NCI-H82 treated with DMSO at 0.1 percent for 48 hours (cell line): Measurements from ENCODE around the gene TATDN2.
A peak's percentile ranks its signal among the peaks of the same experiment; 100 is the strongest.

ENCODE experiments used
- DNase-seq: peaks from one replicate; lab custom pipeline; 2025; ENCODE audit not compliant: unreplicated experiment; lab: John Stamatoyannopoulos, UW

The TATDN2 gene, protein sequence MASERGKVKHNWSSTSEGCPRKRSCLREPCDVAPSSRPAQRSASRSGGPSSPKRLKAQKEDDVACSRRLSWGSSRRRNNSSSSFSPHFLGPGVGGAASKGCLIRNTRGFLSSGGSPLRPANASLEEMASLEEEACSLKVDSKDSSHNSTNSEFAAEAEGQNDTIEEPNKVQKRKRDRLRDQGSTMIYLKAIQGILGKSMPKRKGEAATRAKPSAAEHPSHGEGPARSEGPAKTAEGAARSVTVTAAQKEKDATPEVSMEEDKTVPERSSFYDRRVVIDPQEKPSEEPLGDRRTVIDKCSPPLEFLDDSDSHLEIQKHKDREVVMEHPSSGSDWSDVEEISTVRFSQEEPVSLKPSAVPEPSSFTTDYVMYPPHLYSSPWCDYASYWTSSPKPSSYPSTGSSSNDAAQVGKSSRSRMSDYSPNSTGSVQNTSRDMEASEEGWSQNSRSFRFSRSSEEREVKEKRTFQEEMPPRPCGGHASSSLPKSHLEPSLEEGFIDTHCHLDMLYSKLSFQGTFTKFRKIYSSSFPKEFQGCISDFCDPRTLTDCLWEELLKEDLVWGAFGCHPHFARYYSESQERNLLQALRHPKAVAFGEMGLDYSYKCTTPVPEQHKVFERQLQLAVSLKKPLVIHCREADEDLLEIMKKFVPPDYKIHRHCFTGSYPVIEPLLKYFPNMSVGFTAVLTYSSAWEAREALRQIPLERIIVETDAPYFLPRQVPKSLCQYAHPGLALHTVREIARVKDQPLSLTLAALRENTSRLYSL

DNA sequence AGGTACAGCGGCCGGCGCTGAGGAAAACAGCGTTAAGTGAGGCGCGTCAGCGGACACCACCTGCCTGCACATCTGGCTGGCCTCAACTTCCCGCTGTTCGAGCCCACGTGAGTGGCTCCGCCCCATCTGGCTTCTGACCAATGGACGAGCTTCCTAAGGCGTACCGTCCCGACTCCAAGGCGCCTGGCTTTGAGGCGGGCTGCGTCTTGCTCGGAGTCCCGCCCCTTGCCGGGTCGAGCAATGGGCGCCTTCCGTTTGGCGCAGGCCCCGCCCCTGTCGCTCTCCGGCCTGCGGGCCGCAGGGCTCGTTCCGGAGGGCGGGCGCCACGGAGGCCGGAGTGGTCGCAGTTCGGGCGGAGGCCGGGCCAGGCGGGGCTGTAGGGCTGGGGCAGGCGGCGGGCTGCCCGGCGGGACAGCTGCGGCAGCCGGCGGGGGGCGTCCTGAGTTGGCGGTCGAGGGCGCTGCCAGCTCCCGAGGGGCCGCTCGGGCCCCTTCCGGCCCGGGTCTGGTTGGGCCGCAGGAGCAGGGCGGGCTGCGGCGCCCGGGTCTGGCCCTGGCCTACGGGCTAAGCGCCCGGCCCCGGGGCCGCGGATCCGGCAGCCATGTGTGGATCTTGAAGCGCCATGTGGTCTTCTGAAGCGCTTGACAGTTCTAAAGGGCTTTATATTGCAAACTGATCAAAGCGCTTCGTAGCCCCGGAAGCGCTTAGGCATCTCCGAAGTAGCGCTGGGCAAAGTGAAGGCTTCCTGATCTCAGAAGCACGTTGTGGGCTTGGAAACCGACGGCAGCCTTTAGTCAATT is at the start of gene TATDN2:
Gene TATDN2, plus strand, starts transcription at position 276 of the 800 bp plus-strand sequence. CDS start 742 bp downstream, outside the sequence.
- peak; percentile 75 for DNase-seq

DNA sequence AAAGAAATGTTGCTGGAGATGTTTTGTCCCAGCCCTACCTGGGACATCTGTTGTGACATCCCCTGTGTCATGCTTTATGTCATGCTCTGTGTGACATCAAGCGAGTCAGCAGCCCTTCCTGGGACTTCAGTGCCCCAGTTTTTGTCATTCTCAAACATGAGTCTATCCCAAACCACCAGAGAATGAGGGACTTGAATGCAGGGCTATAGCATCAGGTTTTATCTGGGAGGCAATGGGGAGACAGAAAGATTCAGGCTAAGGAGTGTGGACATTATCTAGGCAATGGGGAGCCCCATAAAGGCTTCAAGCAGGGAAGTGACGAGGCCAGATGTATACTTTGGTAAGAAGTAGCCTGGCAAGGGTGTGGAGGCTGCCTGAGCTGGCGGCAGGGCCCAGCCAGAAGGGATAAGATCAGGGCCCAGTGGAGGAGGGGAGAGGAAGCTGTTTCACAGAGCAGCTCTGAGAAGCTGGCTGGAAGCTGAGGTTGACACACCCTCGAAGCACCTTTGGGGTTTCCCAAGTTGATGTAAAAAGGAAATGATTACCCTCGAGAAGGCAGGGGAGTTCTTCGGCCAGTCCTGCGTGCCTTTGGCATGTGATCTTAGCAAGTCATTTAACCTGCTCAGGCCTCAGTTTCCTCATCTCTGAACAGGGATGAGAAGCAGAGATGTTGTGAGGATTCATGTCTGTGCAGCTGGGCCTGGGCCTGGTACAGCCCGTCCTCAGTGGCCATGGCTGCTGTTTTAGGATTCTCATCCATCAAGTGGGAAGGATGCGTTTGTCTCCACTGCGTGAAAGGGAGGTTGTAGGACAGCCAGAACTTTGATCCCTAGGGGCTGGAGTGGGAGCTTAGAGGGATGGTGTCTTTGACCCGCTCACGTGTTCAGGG is 49.3 kb upstream of the TATDN2 start:
- no peak for DNase-seq

DNA sequence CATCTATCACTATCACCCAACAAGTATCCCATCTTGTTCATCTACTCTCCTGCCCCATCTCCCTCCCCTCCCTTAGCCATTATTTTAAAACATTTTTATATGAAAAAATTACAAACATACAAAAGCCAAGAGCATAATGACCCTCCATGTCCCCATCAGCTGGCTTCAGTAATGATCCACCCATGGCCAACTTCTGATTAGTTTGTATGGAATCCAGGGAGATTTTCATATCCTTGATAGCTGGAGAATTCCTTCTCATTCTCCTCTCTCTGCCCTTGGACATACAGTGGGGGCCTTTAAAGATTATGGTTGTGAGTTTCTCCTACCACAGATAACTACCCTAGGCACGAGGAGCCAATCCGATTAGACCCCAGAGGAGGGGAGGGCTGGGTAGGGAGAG is 43.3 kb upstream of the TATDN2 start:
- no peak for DNase-seq

DNA sequence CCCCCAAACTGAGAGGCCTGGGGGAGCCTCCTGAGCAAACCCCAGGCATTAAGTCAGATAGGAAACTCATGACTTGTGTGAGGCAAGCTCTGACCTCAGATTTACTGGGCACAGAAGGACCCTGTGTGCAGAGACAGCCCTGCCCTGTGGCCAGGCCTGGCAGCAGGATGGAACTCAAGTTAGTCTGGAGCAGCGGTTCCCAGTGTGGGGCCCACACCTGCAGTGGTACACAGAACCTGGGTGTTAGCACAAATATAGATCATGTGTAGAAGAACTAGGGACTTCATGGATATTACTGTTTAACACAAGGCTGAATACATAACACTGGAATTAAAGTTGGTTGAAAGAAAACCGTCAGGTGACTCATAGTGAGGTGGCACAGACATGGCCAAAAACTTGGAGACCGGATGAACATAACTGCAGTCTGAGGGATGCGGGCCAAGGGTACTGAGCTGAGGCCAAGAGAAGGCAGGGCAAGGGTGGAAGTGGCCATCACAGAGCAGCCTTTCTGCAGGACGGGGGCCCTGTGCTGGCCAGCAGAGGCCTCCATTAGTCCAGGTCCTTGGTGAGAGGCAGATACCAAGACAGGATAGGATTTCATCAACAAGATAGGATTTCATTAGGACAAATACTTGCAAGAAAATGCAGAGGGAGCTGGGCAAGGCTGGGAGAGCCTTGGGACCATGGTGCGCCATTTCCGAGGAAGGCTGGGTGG is 42.7 kb upstream of the TATDN2 start:
- no peak for DNase-seq

DNA sequence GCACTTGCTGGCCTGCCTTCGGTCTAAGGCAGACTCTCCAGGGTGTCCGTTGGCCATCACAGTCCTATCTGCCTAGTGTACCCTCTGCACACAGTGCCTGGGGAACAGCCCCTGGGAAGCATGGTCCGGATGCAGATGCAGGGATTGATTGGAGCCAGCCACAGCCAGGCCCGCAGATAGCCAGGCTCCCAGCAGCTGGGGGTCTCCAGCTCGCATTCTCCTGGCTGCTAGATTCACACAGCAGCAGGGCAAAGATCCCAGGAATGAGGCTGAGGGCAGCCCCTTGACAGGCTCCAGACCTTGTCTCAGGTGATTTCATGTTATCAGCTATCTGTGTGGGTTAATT is 42.1 kb upstream of the TATDN2 start:
- no peak for DNase-seq

DNA sequence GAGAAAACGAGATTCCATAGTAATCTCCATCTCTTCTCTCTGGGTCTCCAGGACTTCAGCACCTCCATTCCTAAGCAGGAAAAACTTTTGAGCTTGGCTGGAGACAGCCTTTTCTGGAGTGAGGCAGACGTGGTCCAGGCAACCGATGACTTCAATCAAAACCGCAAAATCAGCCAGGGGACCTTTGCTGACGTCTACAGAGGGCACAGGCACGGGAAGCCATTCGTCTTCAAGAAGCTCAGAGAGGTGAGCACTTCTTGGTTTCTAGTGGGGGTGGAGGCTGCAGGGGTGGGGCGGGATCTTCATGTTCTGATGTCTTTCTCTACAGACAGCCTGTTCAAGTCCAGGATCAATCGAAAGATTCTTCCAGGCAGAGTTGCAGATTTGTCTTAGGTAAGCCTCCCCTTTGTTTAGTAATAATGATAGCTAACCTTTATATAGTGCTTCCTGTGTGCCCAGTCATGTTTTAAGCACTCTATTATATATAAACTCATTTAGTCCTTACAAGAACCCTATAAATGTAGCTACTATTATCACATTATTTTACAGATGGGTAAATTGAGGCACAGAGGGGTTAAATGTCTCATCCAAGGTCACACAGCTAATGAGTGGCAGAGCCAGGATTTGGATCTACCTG is 35.0 kb upstream of the TATDN2 start:
- no peak for DNase-seq

DNA sequence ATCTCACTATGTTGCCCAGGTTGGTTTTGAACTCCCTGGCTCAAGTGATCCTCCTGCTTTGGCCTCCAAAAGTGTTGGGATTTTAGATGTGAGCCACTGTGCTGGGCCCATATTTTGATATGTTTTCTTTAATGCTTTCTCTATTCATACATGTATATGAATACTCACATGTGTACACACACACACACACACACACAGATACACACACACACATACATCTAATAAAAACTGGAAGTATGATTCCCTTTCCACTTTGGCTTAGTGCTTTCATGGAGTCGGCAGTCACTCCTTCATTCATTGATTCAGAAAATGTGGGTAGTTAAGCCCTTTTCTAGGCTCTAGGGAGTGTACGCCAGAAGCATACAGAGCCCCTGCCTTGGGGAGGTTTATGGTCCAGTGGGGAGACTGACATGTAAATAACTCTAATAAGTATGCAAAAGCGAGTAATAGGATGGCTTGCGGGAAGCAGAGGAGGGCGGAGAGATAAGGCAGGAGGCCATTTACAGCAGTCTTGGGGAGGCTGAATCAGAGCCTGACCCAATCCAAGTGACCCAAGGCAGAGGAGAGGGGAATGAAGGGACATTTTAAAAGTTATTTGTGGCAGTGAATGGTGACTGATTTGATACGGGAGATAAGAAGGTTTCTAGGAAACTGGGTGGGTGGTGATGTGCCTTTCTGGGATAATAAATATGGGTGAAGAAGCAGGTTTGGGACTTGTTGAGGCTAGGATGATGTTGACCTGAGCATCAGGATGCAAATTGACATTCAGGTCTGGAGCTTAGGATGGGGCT is 32.5 kb upstream of the TATDN2 start:
- no peak for DNase-seq

DNA sequence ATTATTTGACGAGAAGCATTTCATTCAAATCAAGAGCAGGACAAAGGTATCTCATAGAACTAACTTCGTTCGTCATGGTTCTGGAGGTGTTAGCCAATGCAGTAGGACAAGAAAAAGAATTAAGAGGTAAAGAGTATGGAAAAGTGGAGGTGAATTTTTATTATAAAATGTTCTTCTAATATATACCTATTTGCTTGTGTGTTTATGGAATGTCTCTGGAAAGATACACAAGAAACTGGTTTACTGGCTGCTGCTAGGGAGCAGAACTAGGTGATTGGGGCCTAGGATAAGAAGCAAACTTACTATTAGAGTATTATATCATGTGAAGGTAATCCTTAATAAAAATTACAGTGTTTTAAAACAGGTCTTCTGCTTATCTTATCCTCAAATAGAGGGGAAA is 30.9 kb upstream of the TATDN2 start:
- DNase-seq: no peak

DNA sequence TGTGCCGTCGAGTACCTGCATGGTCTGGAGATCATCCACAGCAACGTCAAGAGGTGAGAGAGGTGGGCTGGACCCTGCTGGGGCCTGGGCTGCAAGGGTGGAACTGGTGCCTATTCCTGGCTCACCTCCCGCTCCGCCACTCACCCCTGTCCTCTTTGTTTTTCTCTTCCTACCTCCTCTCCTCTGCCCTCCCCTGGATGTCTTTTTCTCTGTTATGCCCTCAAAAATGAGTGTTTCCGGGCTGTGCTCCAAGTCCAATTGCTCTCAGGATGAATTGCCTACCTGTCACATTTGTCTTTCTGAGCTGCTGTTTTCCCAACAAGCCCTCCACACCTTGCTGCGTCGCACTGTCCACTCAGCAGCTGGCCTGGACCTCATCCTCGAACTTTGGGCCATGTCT is 28.5 kb upstream of the TATDN2 start:
- no peak for DNase-seq

DNA sequence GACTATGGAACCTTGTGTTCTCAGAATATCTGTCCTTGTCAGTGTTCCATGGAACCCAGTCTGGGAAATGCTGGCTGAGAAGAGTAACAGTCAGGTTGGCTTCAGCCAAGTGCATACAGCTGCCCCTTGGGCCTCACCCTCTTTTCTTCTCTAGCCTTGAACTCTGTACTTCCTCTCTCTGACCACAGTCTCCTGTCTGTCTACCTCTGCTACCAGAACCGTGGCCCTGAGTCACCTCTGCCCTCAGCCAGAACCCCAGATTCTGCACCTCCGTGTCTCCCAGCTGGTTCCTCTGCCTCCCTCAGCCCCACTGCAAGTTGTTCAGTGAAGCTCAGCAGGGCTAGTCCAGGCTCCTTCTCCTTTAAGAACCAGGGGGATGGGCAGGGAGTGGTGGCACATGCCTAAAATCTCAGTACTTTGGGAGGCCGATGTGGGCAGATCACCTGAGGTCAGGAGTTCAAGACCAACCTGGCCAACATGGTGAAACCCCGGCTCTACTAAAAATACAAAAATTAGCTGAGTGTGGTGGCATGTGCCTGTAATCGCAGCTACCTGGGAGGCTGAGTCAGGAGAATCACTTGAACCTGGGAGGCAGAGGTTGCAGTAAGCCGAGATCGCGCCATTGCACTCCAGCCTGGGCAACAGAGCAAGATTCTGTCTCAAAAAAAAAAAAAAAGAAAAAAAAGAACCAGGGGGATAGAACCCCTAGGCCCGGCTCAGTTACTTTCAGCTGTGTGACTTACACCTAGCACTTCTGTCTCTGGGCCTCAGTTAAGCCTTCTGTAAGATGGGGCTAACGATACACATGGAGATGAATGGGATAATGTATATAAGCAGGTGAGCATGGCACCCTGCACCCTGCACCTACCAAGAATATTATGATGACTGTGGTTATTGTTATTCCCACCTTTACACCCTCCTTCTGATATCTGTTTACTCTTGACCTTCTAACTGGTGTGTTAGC is 24.3 kb upstream of the TATDN2 start:
- DNase-seq: no peak

DNA sequence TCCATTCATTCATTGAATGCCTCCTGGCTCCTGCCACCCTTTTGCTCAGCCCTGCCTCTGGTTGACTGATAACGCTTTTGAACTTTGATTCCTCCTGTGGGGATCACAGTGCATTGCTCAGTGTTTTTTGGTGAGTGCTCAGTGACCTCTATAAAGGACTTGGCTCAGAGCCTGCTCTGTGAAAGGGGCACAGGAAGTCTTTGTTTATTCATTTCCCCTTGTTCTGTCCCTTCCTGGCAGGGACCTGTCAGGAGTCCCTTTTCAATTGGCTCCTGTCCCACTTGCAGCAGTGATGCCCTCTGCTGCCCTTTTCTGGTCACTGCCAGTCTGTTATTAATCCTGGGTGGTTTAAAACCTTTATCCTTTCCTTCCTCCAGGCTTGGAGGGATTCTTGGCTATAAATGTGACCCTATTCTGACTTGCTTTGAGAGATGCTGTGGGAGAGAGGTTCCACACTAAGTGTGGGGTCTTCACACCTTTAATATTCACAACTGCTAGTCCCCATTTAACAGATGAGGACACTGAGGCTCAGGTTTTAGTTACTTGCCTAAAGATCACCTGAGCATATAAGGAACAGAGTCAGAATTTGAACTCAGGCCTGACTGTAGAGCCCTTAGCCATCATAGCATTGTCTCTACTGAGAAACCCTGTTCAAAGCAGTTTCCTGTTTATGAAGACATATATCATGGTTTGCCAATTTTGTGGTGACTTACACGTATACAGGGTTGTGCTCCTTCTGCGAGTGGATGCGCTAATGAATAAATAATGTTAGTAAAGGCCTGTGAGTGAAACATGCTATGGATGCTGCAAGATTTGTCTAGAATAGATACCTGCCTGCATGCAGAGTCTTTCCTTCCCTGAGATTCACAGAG is 23.2 kb upstream of the TATDN2 start:
- DNase-seq: peak; percentile 24

DNA sequence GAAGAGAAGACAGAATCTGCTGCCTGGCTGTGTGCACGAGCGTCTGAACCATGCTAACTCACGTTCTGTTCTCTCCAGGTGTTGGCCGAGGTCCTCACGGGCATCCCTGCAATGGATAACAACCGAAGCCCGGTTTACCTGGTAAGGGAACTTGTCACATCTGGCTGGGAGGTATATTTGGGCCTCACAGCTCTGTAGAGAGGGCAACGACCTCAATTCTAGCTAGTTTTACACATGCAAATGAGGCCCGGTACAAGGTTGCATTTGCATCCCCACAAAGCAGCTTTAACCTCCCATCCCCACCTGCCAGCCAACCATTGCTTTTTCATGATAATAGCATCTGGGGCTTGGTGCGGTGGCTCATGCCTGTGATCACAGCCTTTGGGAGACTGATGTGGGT is 22.0 kb upstream of the TATDN2 start:
- DNase-seq: no peak

DNA sequence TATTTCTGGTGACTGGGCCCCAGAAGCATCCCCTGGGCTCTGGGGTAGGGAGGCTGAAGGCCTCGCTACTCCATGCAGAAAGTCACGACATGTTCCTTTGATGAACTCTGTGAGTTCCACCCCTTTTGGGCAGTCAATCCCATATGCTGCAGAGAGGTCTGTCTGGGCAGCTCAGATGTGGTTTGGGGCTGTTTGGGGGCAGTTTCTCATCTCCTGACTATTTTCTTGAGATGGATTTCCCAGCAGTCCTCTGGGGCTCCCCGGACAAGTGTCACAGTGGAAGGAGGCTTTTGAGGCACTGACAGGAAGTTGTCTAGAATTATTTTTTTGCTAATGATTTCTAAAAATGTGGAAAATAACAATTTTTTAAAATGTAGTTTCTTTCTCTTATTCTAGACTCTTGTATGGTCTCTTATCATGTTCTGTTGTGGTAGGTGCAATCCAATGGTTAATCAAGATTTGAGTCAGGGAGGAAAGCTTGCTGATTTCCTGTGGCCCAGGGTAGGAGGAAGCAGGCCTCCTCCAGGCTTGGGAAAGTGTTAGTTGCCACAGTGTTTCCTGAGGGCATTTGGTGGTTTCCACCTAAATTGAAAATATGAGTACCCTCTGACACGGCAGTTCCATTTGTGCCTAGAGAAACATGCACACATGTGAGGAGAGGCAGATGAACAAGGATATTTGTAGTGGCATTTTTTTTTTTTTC is 19.9 kb upstream of the TATDN2 start:
- no peak for DNase-seq

DNA sequence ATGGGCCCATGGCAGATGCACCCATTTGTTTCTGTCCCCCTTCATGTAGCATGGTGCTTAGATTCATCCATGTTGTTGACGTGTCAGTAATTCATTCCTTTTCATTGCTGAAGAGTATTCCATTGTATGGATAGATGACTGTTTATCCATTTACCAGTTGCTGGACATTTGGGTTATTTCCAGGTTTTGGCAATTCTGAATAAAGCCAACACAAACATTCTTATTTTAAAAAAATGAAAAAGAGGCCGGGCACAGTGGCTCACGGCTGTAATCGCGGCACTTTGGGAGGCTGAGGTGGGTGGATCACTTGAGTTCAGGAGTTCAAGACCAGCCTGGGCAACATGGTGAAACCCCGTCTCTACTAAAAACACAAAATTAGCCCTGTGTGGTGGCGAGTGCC is 18.7 kb upstream of the TATDN2 start:
- no peak for DNase-seq

DNA sequence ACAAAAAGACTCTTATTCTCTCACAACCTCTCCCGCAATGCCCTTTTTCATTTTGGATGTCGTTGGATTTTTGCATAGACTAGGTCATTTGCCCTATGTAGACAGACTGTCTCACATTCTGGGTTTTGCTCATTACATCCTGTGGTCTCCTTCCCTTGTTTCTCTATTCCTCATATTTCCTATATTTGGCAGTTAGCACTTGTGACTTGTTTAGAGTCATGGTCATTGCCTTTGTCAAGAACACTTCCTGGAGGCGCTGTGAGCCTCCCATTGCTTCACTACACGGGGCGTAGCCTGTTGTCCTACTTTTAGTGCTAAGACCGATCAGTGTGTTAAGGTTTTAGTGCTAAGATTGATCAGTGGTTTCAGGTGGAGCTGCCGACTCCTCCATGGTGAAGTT is 16.1 kb upstream of the TATDN2 start:
- no peak for DNase-seq

DNA sequence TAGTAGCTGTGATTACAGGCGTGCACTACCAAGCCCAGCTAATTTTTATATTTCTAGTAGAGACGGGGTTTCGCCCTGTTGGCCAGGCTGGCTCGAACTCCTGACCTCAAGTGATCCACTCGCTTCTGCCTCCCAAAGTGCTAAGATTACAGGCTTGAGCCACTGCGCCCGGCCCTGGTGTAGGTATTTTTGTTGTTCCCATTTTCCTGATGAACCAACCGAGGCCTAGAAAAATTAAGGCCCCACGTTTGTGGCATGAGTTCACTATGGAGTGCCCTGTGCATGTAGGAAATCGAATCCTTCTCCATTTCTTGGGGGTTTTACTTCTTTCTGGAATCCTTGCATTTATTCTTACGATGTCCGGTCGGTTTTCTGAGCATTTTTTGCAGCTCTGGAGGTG is 14.3 kb upstream of the TATDN2 start:
- no peak for DNase-seq
